CD14-positive monocyte (primary cell): ENCODE measurements around the gene KRTAP3-1. TPM values are rescaled to one million over a fixed set of nuclear protein-coding genes. Genes with fewer than 3 reads are reported as not detected.

Experiments
- DNase-seq, 3 donors: peaks; one replicate each; pipeline ENCODE4 v3.0.0-alpha.2; 2011 to 2022
- H2AFZ ChIP-seq: 2 replicates; pipeline ENCODE4 v1.6.0; 2012; ENCODE audit warnings: mild to moderate bottlenecking, low read depth, low read length, inconsistent platforms; ENCODE audit not compliant: insufficient read depth, poor library complexity, severe bottlenecking
- H3K27ac ChIP-seq, 2 donors: 1 replicate in 1 of 2; 2 replicates in 1 of 2; pipeline ENCODE4 v1.5.1; 2012 to 2013; ENCODE audit warnings: low read length in 2 of 2, control low read depth in 1 of 2, inconsistent platforms in 1 of 2, low read depth in 1 of 2, mild to moderate bottlenecking in 1 of 2
- H3K27me3 ChIP-seq, 2 donors: one replicate each; pipeline versions ENCODE4 v1.6.0 to v1.6.1; 2011 to 2013; ENCODE audit warnings: low read length in 2 of 2; ENCODE audit not compliant: control insufficient read depth in 2 of 2, insufficient read depth in 2 of 2
- H3K36me3 ChIP-seq, 2 donors: replicated peaks in 1 of 2; 1 replicate in 1 of 2; 2 replicates in 1 of 2; pipeline versions ENCODE4 v1.5.1 to v1.6.1; 2012 to 2013; ENCODE audit warnings: low read length in 2 of 2, control low read depth in 1 of 2, inconsistent platforms in 1 of 2, mild to moderate bottlenecking in 1 of 2; ENCODE audit not compliant: insufficient read depth in 2 of 2, control insufficient read depth in 1 of 2
- H3K4me1 ChIP-seq, 2 donors: 1 replicate in 1 of 2; 2 replicates in 1 of 2; pipeline versions ENCODE4 v1.5.1 to v1.6.1; 2012 to 2013; ENCODE audit warnings: low read length in 2 of 2, control low read depth in 1 of 2, inconsistent platforms in 1 of 2, mild to moderate bottlenecking in 1 of 2, moderate library complexity in 1 of 2; ENCODE audit not compliant: insufficient read depth in 2 of 2, control insufficient read depth in 1 of 2
- H3K4me2 ChIP-seq: replicated peaks from 2 replicates; pipeline ENCODE3; 2012; ENCODE audit warnings: low read length, moderate library complexity, mild to moderate bottlenecking; ENCODE audit not compliant: poor library complexity, severe bottlenecking; ENCODE audit errors: extremely low read depth
- H3K4me3 ChIP-seq, 3 experiments: fragments of 200-600 bp in 1 of 3; sonication (generic) in 1 of 3; replicated peaks in 1 of 3; 1 replicate in 2 of 3; 2 replicates in 1 of 3; pipeline ENCODE4 v1.5.1; 2011 to 2013; ENCODE audit warnings: low read length in 3 of 3, mild to moderate bottlenecking in 3 of 3, control low read depth in 2 of 3, low read depth in 2 of 3, inconsistent platforms in 1 of 3, moderate library complexity in 1 of 3
- H3K79me2 ChIP-seq: 2 replicates; pipeline ENCODE4 v1.6.0; 2012; ENCODE audit warnings: mild to moderate bottlenecking, control low read depth, inconsistent platforms, low read length, moderate library complexity; ENCODE audit not compliant: insufficient read depth
- H3K9ac ChIP-seq: 2 replicates; pipeline ENCODE4 v1.6.0; 2017; ENCODE audit warnings: low read length, mild to moderate bottlenecking; ENCODE audit not compliant: insufficient read depth, poor library complexity, severe bottlenecking
- H3K9me3 ChIP-seq, 2 donors: replicated peaks in 1 of 2; 1 replicate in 1 of 2; 2 replicates in 1 of 2; pipeline versions ENCODE4 v1.5.1 to v1.6.1; 2012 to 2013; ENCODE audit warnings: low read length in 2 of 2, control low read depth in 1 of 2; ENCODE audit not compliant: control insufficient read depth in 1 of 2, insufficient read depth in 1 of 2
- H4K20me1 ChIP-seq: 2 replicates; pipeline ENCODE4 v1.6.0; 2012; ENCODE audit warnings: mild to moderate bottlenecking, low read length, control low read depth, moderate library complexity; ENCODE audit not compliant: insufficient read depth
- H3K27ac Mint-ChIP-seq, 7 donors: one replicate each; pipeline ENCODE4 v1.8.0; 2020; ENCODE audit warnings: mild to moderate bottlenecking in 7 of 7, mixed read lengths in 7 of 7, moderate library complexity in 6 of 7, inconsistent platforms in 2 of 7
- H3K27me3 Mint-ChIP-seq, 3 donors: one replicate each; pipeline ENCODE4 v1.8.0; 2021 to 2022; ENCODE audit warnings: low read depth in 3 of 3, mild to moderate bottlenecking in 3 of 3, mixed read lengths in 3 of 3, moderate library complexity in 3 of 3, inconsistent platforms in 1 of 3
- H3K36me3 Mint-ChIP-seq, 2 donors: one replicate each; pipeline ENCODE4 v1.8.0; 2020; ENCODE audit warnings: mixed read lengths in 2 of 2, inconsistent platforms in 1 of 2, mild to moderate bottlenecking in 1 of 2
- H3K4me1 Mint-ChIP-seq: one replicate; pipeline ENCODE4 v1.8.0; 2020; ENCODE audit warnings: mild to moderate bottlenecking, mixed read lengths
- H3K4me3 Mint-ChIP-seq, 2 donors: one replicate each; pipeline ENCODE4 v1.8.0; 2020; ENCODE audit warnings: mild to moderate bottlenecking in 2 of 2, mixed read lengths in 2 of 2, moderate library complexity in 1 of 2
- H3K9me3 Mint-ChIP-seq, 7 donors: one replicate each; pipeline ENCODE4 v1.8.0; 2020 to 2022; ENCODE audit warnings: mixed read lengths in 7 of 7, mild to moderate bottlenecking in 6 of 7, moderate library complexity in 6 of 7, inconsistent platforms in 2 of 7
- WGBS: methylation state at CpG from one replicate; pipeline ENCODE4 v1.1.5; 2013; ENCODE audit warnings: missing lambda C conversion rate; ENCODE audit not compliant: insufficient coverage; 5-methylcytosine and 5-hydroxymethylcytosine counted together
- intact Hi-C, 2 donors: fragments of 100-400 bp; cut with micrococcal nuclease; formaldehyde crosslinking; loops; one replicate each; pipeline versions ENCODE4 v1.15.0 to v1.15.1; 2023
- polyA plus RNA-seq, 3 donors: library from polyadenylated mRNA; depleted of rRNA in 1 of 3; unstranded in 2 of 3; stranded (reverse) in 1 of 3; fragments of 300-500 nt in 2 of 3; fragments of >200 nt in 1 of 3; fragmentation: Illumina TruSeq in 2 of 3; gene quantifications; 1 replicate in 2 of 3; 2 replicates in 1 of 3; pipeline ENCODE4 v1.2.3, GENCODE V29; 2012 to 2021
- TF ChIP-seq, protein P1 (sequence below): fragments of 200-600 bp; IDR thresholded peaks from one replicate; pipeline ENCODE4 v1.8.0; 2022; ENCODE audit warnings: antibody characterized with exemption, mild to moderate bottlenecking

KRTAP3-1 gene
- polyA plus RNA-seq, 3 donors, result not detected

- peaks cover 3% of the 10 kb centered on the region for H3K4me1 Mint-ChIP-seq
- no peak overlapping the region for H3K4me3 ChIP-seq
- WGBS, result no CpG with 5 or more reads among the region's 1 CpG
These were observed 45.1 kb downstream of the KRTAP3-1 start for GRCh38 chr17:40963838-40964237.

DNA sequence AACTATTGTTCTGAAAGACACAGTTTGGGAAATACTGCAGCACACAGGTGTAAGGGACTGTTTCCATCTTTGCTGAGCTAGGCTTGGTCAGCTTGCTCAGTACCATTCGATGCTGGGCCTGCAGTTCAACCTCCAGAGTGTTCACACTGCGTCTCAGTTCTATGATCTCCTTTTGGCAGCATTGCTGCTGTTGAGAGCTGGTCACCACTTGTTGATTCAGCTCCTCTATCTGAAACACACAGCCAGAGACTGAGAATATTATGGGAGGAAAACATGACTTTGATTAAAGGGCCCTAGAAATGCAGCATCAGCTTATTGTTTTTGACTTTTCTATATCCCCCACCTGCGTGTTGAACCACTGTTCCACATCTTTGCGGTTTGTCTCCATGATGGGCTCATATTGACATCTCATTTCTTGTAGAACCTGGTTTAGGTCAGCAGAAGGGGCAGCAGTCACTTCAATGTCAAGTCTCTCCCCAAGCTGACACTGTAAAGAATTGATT, 46.8 kb downstream of the KRTAP3-1 start:
- no peak overlapping the region for H3K4me3 Mint-ChIP-seq
- no peak for DNase-seq
- Histone ChIP-seq H3K4me3 (no peak overlapping the region), H3K4me1 (no peaks in the 10 kb centered on the region), H3K27me3 (no peaks in the 10 kb centered on the region), H3K27ac (no peak overlapping the region), H4K20me1 (no peaks in the 10 kb centered on the region), H3K79me2 (no peaks in the 10 kb centered on the region), H3K9me3 (peaks cover 4 to 5% of the 10 kb centered on the region in 2 donors), H3K36me3 (no peaks in the 10 kb centered on the region), H2AFZ (no peak overlapping the region), H3K4me2 (no peak overlapping the region), H3K9ac (no peak overlapping the region)
- H3K36me3 Mint-ChIP-seq, result no peaks in the 10 kb centered on the region
- peaks cover 2 to 8% (median 4%) of the 10 kb centered on the region in 7 donors for H3K9me3 Mint-ChIP-seq
- intact Hi-C loops, result no loop called here
- H3K27ac Mint-ChIP-seq, result no peak overlapping the region
- TF ChIP-seq, protein P1, sequence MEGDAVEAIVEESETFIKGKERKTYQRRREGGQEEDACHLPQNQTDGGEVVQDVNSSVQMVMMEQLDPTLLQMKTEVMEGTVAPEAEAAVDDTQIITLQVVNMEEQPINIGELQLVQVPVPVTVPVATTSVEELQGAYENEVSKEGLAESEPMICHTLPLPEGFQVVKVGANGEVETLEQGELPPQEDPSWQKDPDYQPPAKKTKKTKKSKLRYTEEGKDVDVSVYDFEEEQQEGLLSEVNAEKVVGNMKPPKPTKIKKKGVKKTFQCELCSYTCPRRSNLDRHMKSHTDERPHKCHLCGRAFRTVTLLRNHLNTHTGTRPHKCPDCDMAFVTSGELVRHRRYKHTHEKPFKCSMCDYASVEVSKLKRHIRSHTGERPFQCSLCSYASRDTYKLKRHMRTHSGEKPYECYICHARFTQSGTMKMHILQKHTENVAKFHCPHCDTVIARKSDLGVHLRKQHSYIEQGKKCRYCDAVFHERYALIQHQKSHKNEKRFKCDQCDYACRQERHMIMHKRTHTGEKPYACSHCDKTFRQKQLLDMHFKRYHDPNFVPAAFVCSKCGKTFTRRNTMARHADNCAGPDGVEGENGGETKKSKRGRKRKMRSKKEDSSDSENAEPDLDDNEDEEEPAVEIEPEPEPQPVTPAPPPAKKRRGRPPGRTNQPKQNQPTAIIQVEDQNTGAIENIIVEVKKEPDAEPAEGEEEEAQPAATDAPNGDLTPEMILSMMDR, result no peak
- peaks cover 3% of the 10 kb centered on the region for H3K4me1 Mint-ChIP-seq
- peaks cover 3 to 13% (median 7%) of the 10 kb centered on the region in 3 donors for H3K27me3 Mint-ChIP-seq
- WGBS, result 86% methylated on average over 3 of the region's 4 CpGs

More at GRCh38 chr17:40963838-40964237, 45.1 kb downstream of the KRTAP3-1 start:
- intact Hi-C loops, result no loop called here
- no peak overlapping the region for H3K27ac ChIP-seq
- H3K27me3 Mint-ChIP-seq, result peaks cover 3 to 10% (median 10%) of the 10 kb centered on the region in 3 donors
- H3K9me3 Mint-ChIP-seq, result peaks cover 2 to 13% (median 4%) of the 10 kb centered on the region in 7 donors
- peaks cover 4 to 5% of the 10 kb centered on the region in 2 donors for H3K9me3 ChIP-seq
- H3K27ac Mint-ChIP-seq, result no peak overlapping the region
- no peaks in the 10 kb centered on the region for H3K4me1 ChIP-seq
- DNase-seq, result peak in 2 of 3 donors; percentile 18 to 37
- no peak overlapping the region for H2AFZ ChIP-seq
- no peaks in the 10 kb centered on the region for H3K36me3 ChIP-seq
- H3K36me3 Mint-ChIP-seq, result no peaks in the 10 kb centered on the region
- TF ChIP-seq, protein P1, result peak; percentile 86
- H3K27me3 ChIP-seq, result no peaks in the 10 kb centered on the region
- no peak overlapping the region for H3K4me2 ChIP-seq
- no peaks in the 10 kb centered on the region for H3K79me2 ChIP-seq
- H4K20me1 ChIP-seq, result no peaks in the 10 kb centered on the region
- no peak overlapping the region for H3K4me3 Mint-ChIP-seq
- no peak overlapping the region for H3K9ac ChIP-seq
